Esophagus squamous epithelium (tissue), 5 donors: ENCODE measurements around the gene PRKAB2. TPM values are rescaled to one million over a fixed set of nuclear protein-coding genes. Genes with fewer than 3 reads are reported as not detected.

Experiments
- DNase-seq: peaks from one replicate; lab custom pipeline; 2025; lab: John Stamatoyannopoulos, UW
- H3K27ac ChIP-seq, 4 donors: fragments of 200-600 bp; sonication (generic); one replicate each; pipeline ENCODE4 v1.5.1; 2016 to 2019; ENCODE audit warnings: mild to moderate bottlenecking in 1 of 4
- H3K27me3 ChIP-seq, 4 donors: fragments of 200-600 bp; sonication (generic); 1 replicate in 3 of 4; 2 replicates in 1 of 4; pipeline versions ENCODE4 v1.5.1 to v1.6.0; 2017 to 2021; ENCODE audit warnings: antibody characterized with exemption in 1 of 4
- H3K36me3 ChIP-seq, 3 donors: fragments of 200-600 bp; sonication (generic); one replicate each; pipeline ENCODE4 v1.5.1; 2016 to 2019
- H3K4me1 ChIP-seq, 3 donors: fragments of 200-600 bp; sonication (generic); one replicate each; pipeline ENCODE4 v1.5.1; 2017 to 2019
- H3K4me3 ChIP-seq, 4 donors: fragments of 200-600 bp; sonication (generic); 1 replicate in 3 of 4; 2 replicates in 1 of 4; pipeline ENCODE4 v1.5.1; 2016 to 2019; ENCODE audit warnings: mild to moderate bottlenecking in 2 of 4, moderate library complexity in 1 of 4
- H3K9me3 ChIP-seq, 3 donors: fragments of 200-600 bp; sonication (generic); one replicate each; pipeline ENCODE4 v1.5.1; 2016 to 2019
- POLR2A ChIP-seq, 4 donors: fragments of 450-650 bp; IDR thresholded peaks; one replicate each; pipeline ENCODE4 v1.6.1; 2017; ENCODE audit warnings: antibody characterized with exemption in 4 of 4, mild to moderate bottlenecking in 4 of 4, moderate library complexity in 3 of 4
- WGBS, 2 donors: methylation state at CpG; one replicate each; pipeline ENCODE4 v1.1.5; 2018; 5-methylcytosine and 5-hydroxymethylcytosine counted together
- intact Hi-C: fragments of 100-400 bp; cut with DNase I; formaldehyde crosslinking; loops from one replicate; pipeline ENCODE4 v1.15.0; 2022
- total RNA-seq, 4 donors: library from RNA; depleted of rRNA; stranded (reverse); fragments of >200 nt; gene quantifications; one replicate each; pipeline ENCODE4 v1.1.0, GENCODE V29; 2016
- TF ChIP-seq, protein P1 (sequence below), 6 experiments: fragments of 450-650 bp in 4 of 6; fragments of 200-600 bp in 2 of 6; sonication (generic) in 2 of 6; IDR thresholded peaks; one replicate each; pipeline ENCODE4 v1.5.1; 2016 to 2019; ENCODE audit warnings: antibody characterized with exemption in 6 of 6, mild to moderate bottlenecking in 4 of 6, moderate library complexity in 4 of 6
- donor health status: DM: yes; HTN: yes; CAD: no.

The PRKAB2 gene
- total RNA-seq, 4 donors from 2014 or later = 2.4 to 14.7 (median 8.1) TPM

- no peak for TF ChIP-seq POLR2A (IDR thresholded peaks at IDR 0.05)
- TF ChIP-seq, protein P1, sequence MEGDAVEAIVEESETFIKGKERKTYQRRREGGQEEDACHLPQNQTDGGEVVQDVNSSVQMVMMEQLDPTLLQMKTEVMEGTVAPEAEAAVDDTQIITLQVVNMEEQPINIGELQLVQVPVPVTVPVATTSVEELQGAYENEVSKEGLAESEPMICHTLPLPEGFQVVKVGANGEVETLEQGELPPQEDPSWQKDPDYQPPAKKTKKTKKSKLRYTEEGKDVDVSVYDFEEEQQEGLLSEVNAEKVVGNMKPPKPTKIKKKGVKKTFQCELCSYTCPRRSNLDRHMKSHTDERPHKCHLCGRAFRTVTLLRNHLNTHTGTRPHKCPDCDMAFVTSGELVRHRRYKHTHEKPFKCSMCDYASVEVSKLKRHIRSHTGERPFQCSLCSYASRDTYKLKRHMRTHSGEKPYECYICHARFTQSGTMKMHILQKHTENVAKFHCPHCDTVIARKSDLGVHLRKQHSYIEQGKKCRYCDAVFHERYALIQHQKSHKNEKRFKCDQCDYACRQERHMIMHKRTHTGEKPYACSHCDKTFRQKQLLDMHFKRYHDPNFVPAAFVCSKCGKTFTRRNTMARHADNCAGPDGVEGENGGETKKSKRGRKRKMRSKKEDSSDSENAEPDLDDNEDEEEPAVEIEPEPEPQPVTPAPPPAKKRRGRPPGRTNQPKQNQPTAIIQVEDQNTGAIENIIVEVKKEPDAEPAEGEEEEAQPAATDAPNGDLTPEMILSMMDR (IDR thresholded peaks at IDR 0.05) = no peak
- intact Hi-C loops = no loop called here
- Histone ChIP-seq H3K27ac (no peak overlapping the region), H3K36me3 (peaks cover 0 to 7% (median 0%) of the 10 kb centered on the region in 3 donors), H3K4me3 (no peak overlapping the region), H3K4me1 (no peaks in the 10 kb centered on the region), H3K9me3 (no peaks in the 10 kb centered on the region), H3K27me3 (no peaks in the 10 kb centered on the region)
- no peak for DNase-seq
These were observed 42.7 kb upstream of the PRKAB2 start for GRCh38 chr1:147214842-147215539.

- intact Hi-C loops = no loop called here
- Histone ChIP-seq H3K4me3 (no peak overlapping the region), H3K27me3 (no peaks in the 10 kb centered on the region), H3K27ac (no peak overlapping the region), H3K4me1 (no peaks in the 10 kb centered on the region), H3K9me3 (no peaks in the 10 kb centered on the region), H3K36me3 (peaks cover 0 to 7% (median 0%) of the 10 kb centered on the region in 3 donors)
- DNase-seq = no peak
- TF ChIP-seq, protein P1 (IDR thresholded peaks at IDR 0.05) = no peak
- no peak for TF ChIP-seq POLR2A (IDR thresholded peaks at IDR 0.05)
- WGBS, 2 donors = 69 to 85% methylated on average over 7 of the region's 7 CpGs
These were observed 42.1 kb upstream of the PRKAB2 start for GRCh38 chr1:147214325-147214724.

GRCh38 chr1:147213271-147213670 lies 41.0 kb upstream of the PRKAB2 start:
- no peak overlapping the region for H3K4me3 ChIP-seq
- no peak overlapping the region for H3K27ac ChIP-seq
- no peaks in the 10 kb centered on the region for H3K27me3 ChIP-seq
- no peaks in the 10 kb centered on the region for H3K4me1 ChIP-seq
- peaks cover 0 to 7% (median 0%) of the 10 kb centered on the region in 3 donors for H3K36me3 ChIP-seq
- no peak for DNase-seq
- no peaks in the 10 kb centered on the region for H3K9me3 ChIP-seq
- intact Hi-C loops = no loop called here
- TF ChIP-seq, protein P1 (IDR thresholded peaks at IDR 0.05) = no peak
- TF ChIP-seq POLR2A (IDR thresholded peaks at IDR 0.05) = no peak

GRCh38 chr1:147211577-147211976 lies 39.3 kb upstream of the PRKAB2 start:
- Histone ChIP-seq H3K4me1 (no peaks in the 10 kb centered on the region), H3K4me3 (no peak overlapping the region), H3K27me3 (no peaks in the 10 kb centered on the region), H3K36me3 (peaks cover 0 to 7% (median 0%) of the 10 kb centered on the region in 3 donors), H3K9me3 (no peaks in the 10 kb centered on the region), H3K27ac (no peak overlapping the region)
- 96 to 98% methylated on average over 2 of the region's 2 CpGs for WGBS, 2 donors
- no peak for DNase-seq
- TF ChIP-seq, protein P1 (IDR thresholded peaks at IDR 0.05) = no peak
- TF ChIP-seq POLR2A (IDR thresholded peaks at IDR 0.05) = no peak
- intact Hi-C loops = no loop called here

- no peak for DNase-seq
- Histone ChIP-seq H3K27me3 (no peaks in the 10 kb centered on the region), H3K4me1 (no peaks in the 10 kb centered on the region), H3K27ac (no peak overlapping the region), H3K4me3 (no peak overlapping the region), H3K36me3 (peaks cover 0 to 7% (median 0%) of the 10 kb centered on the region in 3 donors), H3K9me3 (no peaks in the 10 kb centered on the region)
- 73 to 85% methylated on average over 2 of the region's 2 CpGs for WGBS, 2 donors
- TF ChIP-seq, protein P1 (IDR thresholded peaks at IDR 0.05) = no peak
- no peak for TF ChIP-seq POLR2A (IDR thresholded peaks at IDR 0.05)
- intact Hi-C loops = no loop called here
These were observed 38.7 kb upstream of the PRKAB2 start for GRCh38 chr1:147210987-147211386.
